Embryonic facial prominence (tissue), 1 donor: ENCODE results near the gene RUNX1.

ENCODE experiments used
- DNase-seq: peaks from one replicate; pipeline ENCODE4 v3.0.0-alpha.2; 2016; ENCODE audit errors: extremely low spot score

The RUNX1 gene

DNA sequence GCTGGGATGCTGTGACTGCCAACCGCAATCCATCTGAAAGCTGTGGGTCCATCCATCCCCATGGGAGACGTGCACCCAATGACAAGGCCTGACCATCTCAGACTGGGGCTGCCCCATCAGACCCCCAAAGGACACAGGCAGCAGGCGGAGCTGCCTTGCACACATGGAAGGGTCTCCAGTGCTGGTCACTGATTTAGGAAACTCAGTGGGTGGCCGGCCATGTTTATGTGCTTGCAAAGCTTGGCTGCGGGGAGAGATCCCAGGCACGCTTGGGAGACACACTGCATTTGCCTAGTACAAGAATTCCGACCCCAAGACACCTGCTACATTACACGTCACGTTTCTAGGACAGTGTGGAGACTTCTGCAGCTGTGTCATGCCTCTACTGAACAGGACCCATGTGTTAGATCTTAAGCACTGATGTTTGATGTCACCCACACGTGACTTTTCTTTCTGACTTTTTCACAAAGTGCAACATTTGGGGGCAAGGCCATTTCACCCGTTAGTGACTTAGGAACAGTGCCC lies 198.9 kb downstream of the RUNX1 start:
- no peak for DNase-seq

DNA sequence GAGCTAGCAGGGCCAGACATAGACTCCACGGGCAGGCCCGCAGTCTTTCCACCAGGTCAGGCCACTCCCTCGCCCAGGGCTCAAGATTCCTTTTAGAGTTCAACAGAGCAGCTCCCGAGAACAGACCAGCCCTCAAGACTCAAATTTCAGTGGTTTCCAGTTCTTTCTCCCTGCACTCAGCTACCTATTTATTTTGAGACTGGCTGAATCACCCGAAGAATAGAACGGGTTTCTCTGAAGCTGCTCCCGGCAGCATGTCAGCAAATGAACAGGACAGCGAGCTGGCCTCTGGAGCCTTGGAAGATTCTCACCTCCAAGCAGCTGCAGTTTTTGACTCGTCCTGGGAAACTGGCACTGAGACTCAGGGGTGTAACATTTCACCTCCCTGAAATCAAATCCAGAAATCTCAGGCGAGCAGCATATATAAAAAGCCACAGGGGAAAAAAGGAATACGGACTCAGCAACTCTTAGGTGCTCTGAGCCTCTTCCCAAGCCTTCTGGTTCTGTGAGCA lies 202.4 kb downstream of the RUNX1 start:
- DNase-seq: no peak

DNA sequence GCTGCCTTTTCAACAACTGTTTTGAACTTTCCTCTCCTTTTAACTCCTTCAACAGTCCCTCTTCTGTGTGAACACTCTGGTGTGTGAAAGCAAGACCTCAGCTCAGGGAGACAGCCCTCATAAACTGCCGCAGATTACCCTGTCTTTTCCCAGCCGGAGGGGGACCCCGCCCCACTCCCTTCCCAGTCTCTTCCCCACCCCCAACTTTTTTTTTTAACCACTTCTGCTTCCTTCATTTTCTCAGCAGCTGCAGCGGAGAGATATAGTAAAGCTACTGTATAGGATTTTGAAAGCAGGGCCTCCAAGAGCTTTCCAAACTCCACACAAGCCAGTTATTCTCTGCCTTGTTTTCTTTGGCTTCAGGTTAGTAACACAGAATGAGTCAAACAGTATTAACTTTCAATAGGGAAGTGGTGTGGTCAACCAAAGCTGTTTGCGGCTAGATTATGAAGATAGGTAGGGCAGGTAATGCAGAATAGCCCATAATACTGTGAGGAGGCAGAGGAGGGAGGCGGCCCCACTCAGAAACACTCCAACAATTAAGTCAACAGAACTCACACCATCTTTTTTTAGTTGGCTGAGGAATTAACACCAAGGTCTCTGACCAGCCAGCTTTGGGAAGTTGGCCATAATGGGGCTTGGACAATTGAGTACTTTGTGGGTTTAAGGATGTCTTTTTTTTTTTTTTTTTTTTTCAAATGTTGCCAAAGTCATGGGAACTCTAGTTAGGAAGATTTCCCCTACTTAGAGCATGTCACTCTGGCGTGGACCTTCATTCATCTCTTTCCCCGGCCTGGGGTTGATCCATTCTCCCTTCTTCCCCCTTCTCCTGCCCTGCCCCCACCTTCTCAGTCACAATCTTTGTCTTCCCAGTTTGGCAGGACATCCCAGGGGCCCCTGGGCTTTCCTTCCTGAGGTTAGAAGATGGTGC lies 203.3 kb downstream of the RUNX1 start:
- DNase-seq: peak; percentile 45

DNA sequence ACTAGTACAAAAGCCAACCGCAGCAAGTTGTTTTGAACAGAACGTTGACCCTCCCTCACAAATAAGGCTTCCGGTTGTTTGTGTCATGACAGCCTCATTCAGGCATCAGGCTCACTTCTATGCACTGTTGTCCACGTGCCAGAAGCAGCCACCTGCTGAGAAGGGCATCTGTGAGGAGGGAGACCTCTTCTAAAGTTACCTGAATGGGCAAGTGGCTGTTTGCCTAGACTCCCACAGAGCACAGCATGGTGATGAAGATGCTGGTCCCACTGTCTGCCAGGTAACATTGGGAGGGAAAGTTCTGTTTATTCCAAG lies 204.2 kb downstream of the RUNX1 start:
- no peak for DNase-seq

DNA sequence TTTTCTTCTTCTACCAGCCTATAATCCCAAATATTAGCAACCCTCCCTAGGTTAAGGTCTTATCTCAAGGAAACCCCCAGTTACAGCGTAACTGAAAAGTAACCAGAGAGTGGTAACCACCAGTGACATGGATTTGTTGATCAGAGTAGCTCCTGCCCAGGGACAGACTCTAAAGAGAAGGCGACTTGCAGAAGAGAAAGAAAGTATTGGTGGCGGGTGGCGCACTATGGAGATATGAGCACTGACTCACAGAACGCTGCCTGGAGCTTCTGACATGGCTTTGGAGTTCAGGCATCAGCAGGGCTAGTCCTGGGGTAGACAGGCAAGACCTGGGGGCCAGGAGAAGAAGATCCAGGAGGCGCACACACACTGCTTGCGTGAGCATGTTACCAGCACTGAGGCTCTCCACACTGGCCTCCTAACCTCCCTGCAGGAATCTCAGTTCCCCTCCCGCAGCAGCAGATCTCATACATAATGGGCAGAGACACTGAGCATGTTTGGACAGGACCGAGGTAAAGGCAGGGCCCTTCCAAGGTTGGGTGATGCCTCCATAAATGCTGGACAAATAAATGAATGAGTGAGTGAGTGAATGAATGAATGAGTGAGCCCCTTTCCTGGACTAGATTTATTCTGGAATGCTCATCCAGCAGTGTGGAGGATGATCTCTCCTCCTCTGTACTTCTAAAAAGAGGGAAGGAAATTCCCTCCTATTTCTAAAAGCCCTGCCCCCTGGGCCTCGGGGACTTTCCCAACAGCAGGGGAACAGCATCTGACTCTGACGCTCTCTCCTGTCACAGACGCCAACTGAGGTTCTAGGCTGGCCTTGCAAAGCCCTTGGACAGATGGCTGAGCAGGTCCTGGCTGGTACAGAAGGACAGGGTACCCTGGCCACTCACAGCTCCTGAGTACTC lies 204.8 kb downstream of the RUNX1 start:
- DNase-seq: no peak

- DNase-seq: no peak
These were observed 205.5 kb downstream of the RUNX1 start for GRCh38 chr21:34843562-34843961.

- no peak for DNase-seq
These were observed 207.9 kb downstream of the RUNX1 start for GRCh38 chr21:34841154-34841553.

GRCh38 chr21:34840693-34841092 lies 208.4 kb downstream of the RUNX1 start:
- DNase-seq: no peak

DNA sequence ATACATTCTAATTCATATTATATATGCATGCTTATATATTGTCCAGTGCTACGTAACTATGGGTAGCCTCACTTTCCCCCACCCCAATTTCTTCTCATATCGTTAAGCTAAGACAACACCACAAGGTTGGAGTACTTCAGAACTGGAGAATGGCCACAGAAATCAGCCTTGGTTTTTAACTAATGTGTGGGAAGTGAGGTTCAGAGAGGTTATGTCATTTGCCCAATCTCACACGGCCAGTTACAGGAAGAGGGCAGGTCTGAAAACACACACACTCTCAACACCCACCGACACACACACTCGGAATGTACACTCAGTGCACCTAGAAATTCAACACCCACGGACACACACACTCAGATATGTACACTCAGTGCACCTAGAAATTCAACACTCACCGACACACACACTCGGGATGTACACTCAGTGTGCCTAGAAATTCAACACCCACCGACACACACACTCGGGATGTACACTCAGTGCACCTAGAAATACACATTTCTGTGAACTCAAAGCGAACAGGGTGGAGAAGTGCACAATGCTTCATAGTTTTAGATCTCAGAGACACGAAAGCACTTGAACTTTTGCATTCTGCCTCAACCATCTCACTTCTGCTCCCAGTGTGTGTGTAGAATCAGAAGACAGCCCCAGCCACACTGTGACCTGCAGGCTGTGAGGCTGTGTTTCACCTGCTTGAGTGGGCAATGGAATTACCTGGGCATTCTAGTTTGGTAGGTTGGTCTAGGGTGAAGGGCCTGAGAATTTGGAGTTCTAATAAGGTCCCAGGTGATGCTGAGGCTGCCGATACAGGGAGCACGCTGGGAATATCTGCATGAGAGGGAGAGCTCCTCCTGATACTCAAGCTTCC lies 209.9 kb downstream of the RUNX1 start:
- DNase-seq: no peak

DNA sequence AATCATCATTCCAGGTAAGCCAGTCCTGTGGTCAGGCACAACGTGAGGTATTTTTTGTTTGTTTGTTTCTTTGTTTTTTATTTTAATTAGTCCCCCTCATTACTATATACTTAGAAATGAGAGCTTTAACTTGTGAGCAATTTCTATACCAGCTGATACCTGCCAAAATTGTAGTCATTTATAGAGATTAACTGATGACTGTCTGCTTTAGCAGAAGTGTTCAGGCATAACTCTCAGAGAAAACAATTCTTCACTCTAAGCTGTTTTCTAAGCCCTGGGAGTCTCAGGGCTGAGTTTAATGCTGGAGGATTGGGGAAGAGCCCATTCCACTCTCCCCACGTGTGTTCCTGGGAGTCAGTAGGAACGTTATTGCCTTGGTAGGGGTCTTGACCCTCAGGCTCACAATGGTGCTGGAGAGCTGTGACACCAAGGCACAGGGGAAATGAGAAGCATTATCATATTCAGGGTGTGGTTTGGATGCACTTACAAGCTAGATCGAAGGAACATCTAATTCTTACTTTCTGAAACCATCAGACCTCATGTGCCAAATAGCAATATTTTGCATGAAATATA lies 212.1 kb downstream of the RUNX1 start:
- no peak for DNase-seq

DNA sequence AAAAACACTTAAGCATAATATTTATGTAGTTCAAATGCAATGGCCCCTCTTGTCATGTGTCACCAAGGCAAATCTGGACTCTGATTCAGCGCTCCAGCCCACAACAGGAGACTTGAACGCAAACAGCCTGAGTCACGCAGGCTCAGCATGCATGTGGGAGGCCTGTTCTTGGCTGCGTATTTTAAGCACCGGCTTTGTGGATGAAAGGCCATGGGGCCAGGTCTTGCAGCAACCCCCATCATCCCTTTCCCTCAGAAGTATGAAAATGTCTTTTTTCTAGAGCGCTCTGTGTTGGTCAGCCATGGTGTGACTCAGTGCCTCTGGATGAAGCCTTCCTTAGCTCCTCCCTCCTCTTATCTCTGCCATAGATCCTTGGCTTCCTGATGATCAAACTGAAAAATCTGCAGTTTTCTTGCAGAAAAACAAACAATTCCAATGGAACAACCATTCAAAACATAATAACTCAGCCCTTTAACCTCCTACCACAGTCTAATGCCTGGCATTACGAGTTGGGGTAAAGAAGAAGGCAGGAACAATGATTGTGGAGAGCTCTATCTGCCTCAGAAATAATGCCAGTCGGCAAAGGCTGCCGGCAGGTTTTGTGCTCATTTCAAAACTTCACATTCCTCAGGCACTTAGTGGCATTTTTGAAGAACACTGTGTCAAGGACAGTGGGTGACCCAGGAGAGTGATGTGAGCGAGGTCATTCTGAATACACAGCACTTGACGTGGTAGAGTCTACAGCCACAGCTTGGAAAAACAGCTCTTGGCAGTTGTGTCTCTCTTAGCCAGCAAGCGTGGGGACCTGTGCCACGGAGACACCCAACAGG lies 212.8 kb downstream of the RUNX1 start:
- DNase-seq: no peak

DNA sequence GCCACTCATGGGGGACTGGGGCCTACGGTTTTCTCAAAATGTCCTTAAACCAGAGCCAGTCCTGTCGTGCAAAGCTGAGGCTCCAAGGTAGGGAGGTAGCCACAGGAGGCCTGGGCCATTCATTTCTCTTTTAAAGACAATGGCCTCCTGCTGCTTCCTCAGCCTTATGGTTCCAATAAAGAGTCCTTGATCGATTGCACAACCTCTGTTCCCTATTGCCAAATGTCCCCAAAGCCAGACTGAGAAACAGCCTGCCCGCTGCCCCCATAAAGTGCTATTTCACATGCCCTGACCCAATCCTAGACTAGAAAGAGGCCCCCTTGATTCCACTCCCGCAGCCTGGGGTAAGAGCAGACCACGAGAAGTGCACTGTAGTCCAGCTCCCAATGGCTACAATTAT lies 213.6 kb downstream of the RUNX1 start:
- DNase-seq: no peak

DNA sequence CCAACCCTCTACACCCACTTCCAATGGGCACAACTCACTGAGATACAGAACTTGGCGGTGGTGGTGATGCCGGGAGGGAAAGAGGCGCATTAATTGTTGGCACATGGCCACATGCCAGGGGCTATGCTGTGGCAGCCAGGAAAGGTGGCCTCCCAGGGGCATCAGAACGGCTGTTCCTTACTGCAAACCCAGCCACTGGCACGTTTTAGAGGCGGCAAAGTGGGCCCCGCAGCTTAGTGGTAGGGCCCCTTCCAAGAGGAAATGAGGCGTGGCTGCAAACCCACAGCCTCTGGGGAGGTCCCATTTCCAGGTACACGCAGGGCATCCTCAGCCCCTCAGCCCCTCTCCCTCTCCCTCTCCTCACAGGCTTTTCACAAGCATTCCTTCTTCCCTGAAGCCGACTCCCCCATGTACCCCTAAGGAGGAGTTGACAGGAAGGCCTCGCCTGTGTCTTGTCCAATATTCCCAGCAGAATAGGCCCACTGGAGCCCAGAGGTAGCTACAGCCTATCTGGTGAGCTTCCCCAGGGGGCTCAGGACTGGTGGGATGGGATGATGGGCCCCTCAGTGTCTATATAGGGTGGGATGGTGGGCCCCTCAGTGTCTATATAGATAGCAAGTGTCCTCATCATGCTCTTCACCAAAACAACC lies 214.1 kb downstream of the RUNX1 start:
- no peak for DNase-seq

DNA sequence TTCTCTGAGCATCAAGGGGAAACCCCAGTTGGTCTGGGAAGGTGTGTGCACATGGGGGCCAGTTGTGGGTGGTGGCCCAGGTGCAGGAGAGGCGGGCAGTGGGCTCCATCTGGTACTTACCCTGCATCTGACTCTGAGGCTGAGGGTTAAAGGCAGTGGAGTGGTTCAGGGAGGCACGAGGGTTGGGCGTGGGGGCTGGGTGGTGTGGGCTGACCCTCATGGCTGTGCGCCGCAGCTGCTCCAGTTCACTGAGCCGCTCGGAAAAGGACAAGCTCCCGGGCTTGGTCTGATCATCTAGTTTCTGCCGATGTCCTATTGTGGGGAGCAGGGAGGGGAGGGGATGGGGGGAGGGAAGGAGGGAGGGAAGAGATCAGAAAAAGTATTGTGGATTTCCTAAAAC lies 214.8 kb downstream of the RUNX1 start:
- no peak for DNase-seq

- no peak for DNase-seq
These were observed 215.6 kb downstream of the RUNX1 start for GRCh38 chr21:34833465-34833864.

- no peak for DNase-seq
These were observed 218.5 kb downstream of the RUNX1 start for GRCh38 chr21:34830386-34831170.

DNA sequence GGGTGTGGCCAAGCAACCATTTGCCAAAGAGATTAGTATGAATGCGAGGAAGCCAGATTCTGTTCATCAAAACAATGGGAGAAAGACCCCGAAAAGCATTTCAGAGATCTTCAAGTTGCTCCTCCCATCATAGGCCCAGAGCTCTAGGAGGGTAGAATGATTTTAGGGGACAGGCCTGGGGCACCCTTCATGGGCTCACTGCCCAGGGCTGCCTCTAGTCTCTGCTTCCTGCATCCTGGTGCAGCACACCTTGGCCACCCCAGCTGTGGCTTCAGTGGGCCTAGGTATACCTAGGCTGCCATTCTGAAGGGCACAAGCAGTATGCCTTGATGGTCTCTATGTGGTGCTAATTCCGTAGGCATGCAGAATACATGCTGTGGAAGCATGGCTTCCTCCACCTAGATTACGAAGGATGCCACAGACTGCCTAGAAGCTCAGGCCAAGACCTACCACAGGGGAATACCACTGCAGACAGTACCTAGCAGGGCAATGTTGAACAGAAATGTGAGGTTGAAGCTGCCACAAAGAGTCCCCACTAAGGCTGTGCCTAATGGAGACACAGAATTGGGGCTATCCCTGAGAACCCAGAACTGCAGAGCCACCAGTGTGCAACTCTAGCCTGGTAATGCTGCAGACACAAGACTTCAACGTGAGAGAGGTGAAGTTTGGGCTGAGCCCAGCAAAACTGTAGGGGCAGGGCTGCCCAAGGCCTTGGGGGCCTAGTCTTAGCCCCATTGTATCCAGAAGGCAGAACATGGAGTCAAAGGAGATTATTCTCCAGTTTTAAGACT lies 221.5 kb downstream of the RUNX1 start:
- DNase-seq: no peak

- DNase-seq: no peak
These were observed 222.3 kb downstream of the RUNX1 start for GRCh38 chr21:34826836-34827235.
